GM12878 (cell line): ENCODE results near the gene SLC25A45. TPM values are rescaled to one million over a fixed set of nuclear protein-coding genes. Genes with fewer than 3 reads are reported as not detected.

Source experiments
- CHD4 ChIP-seq: fragments of 200-600 bp; sonication (generic); IDR thresholded peaks from 2 replicates; pipeline ENCODE4 v1.6.1; 2016; ENCODE audit warnings: mild to moderate bottlenecking
- FOS ChIP-seq: IDR thresholded peaks from 3 replicates; pipeline ENCODE4 v1.6.1; 2011; ENCODE audit warnings: borderline replicate concordance; ENCODE audit not compliant: insufficient read length; ENCODE audit errors: extremely low read depth
- HDGF ChIP-seq: fragments of 450-650 bp; IDR thresholded peaks from 2 replicates; pipeline ENCODE4 v1.6.1; 2016; ENCODE audit warnings: antibody characterized with exemption
- MYC ChIP-seq: IDR thresholded peaks from 2 replicates; pipeline ENCODE4 v1.6.1; 2011; ENCODE audit warnings: mild to moderate bottlenecking, low read length, moderate library complexity, inconsistent platforms; ENCODE audit not compliant: insufficient read depth, insufficient replicate concordance, insufficient read length, severe bottlenecking
- NFYB ChIP-seq: IDR thresholded peaks from 2 replicates; pipeline ENCODE4 v1.6.1; 2011; ENCODE audit warnings: low read depth, mild to moderate bottlenecking, low read length, improper control_type of control experiment, moderate library complexity; ENCODE audit not compliant: insufficient read depth
- NR2C1 ChIP-seq: fragments of 450-650 bp; IDR thresholded peaks from 2 replicates; pipeline ENCODE4 v1.6.1; 2017; ENCODE audit warnings: antibody characterized with exemption, mild to moderate bottlenecking, moderate library complexity
- NR2C2 ChIP-seq: IDR thresholded peaks from 2 replicates; pipeline ENCODE4 v1.6.1; 2011; ENCODE audit warnings: borderline replicate concordance, low read depth; ENCODE audit not compliant: control insufficient read depth, insufficient read length
- POU2F2 ChIP-seq: IDR thresholded peaks from 3 replicates; pipeline ENCODE4 v1.6.1; 2011; ENCODE audit warnings: low read depth, mild to moderate bottlenecking, low read length, borderline replicate concordance
- RB1 ChIP-seq: fragments of 450-650 bp; formaldehyde crosslinking; IDR thresholded peaks from 2 replicates; pipeline ENCODE4 v1.6.1; 2017; ENCODE audit warnings: mild to moderate bottlenecking, borderline replicate concordance
- SMAD1 ChIP-seq: fragments of 450-650 bp; IDR thresholded peaks from 2 replicates; pipeline ENCODE4 v1.6.1; 2018; ENCODE audit warnings: mild to moderate bottlenecking, low read depth; ENCODE audit not compliant: partially characterized antibody
- polyA plus RNA-seq, 11 experiments: library from polyadenylated mRNA; depleted of rRNA in 4 of 11; unstranded in 6 of 11; stranded (reverse) in 5 of 11; fragments of >200 nt; fragmentation: Nextera tagmentation in 4 of 11; fragmentation: Illumina TruSeq in 1 of 11; extraction: Ambion mirVana in 4 of 11; extraction: Trizol in 1 of 11; gene quantifications; 1 replicate in 1 of 11; 2 replicates in 10 of 11; pipeline versions ENCODE4 v1.2.1 to v1.2.3, GENCODE V29; 2011 to 2016; ENCODE audit warnings: inconsistent platforms in 2 of 11, missing spikeins in 2 of 11, low read depth in 1 of 11
- total RNA-seq, 4 experiments: library from RNA; depleted of rRNA in 3 of 4; stranded (reverse); fragments of >200 nt in 3 of 4; fragmentation: Illumina TruSeq in 1 of 4; extraction: Trizol in 1 of 4; gene quantifications; 2 replicates each; pipeline versions ENCODE4 v1.2.1 to v1.2.3, GENCODE V29; 2013 to 2021
- TF ChIP-seq, protein P1 (sequence below): IDR thresholded peaks from 2 replicates; pipeline ENCODE4 v1.6.1; 2012; ENCODE audit warnings: mild to moderate bottlenecking, low read depth, low read length
- TF ChIP-seq, protein P2 (sequence below): fragments of 450-650 bp; formaldehyde crosslinking; IDR thresholded peaks from 2 replicates; pipeline ENCODE4 v1.5.0; 2022; ENCODE audit warnings: mild to moderate bottlenecking, missing genetic modification characterization
- TF ChIP-seq, protein P3 (sequence below): IDR thresholded peaks from 2 replicates; pipeline ENCODE4 v1.6.1; 2012; ENCODE audit warnings: low read depth, low read length, improper control_type of control experiment
- TF ChIP-seq, protein P4 (sequence below): fragments of 450-650 bp; IDR thresholded peaks from 2 replicates; pipeline ENCODE4 v1.6.1; 2018; ENCODE audit warnings: mild to moderate bottlenecking, low read depth, moderate library complexity; ENCODE audit not compliant: partially characterized antibody
- TF ChIP-seq, protein P5 (sequence below): fragments of 450-650 bp; IDR thresholded peaks from 2 replicates; pipeline ENCODE4 v1.6.1; 2017; ENCODE audit warnings: borderline replicate concordance

The SLC25A45 gene
- total and polyA plus RNA-seq, 10 of the 15 experiments (the other 5 are each of a cell fraction or from before 2014, with no cell fraction given): 4.1 to 35.2 (median 20.3) TPM

DNA sequence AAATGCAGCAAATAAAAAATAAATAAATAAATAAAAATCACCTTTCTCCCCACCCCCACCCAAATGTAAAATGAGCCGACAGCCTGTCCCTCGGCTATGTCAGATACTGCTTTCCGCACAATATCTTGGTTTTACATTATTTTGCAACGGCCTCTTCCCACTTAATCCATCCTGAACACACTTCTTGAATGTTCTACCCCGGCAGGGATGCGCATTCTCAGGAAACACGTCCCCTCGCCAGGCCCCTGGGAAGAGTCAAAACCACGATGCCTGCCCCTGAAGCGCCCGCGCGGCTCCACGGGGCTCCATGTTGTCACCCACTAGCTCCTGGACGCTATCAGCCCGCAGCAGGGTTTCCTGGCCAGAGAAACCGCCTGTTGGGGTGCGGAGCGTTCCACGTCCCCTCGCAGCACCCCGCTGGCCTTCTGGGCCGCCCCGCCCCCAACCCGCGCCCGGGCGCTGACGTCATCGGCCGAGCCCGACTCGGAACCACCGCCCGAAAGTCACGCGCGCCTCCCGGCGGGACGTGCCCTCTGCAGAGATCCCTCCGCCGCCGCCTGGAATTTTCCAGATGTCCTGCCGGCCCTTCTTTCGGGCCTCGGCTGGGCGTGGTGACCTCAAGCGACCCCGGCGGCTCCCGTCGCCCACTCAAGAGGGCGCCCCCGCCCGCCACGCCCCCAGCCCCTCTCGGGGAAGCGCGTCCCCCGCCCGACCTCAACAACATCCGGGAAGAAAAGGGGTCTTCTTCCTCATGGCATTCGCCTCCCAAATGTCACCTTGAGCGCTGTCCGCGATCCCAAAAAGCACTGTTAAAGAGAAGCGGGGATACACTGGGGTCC, 39.6 kb upstream of the SLC25A45 start (continued):
- TF ChIP-seq, protein P1, sequence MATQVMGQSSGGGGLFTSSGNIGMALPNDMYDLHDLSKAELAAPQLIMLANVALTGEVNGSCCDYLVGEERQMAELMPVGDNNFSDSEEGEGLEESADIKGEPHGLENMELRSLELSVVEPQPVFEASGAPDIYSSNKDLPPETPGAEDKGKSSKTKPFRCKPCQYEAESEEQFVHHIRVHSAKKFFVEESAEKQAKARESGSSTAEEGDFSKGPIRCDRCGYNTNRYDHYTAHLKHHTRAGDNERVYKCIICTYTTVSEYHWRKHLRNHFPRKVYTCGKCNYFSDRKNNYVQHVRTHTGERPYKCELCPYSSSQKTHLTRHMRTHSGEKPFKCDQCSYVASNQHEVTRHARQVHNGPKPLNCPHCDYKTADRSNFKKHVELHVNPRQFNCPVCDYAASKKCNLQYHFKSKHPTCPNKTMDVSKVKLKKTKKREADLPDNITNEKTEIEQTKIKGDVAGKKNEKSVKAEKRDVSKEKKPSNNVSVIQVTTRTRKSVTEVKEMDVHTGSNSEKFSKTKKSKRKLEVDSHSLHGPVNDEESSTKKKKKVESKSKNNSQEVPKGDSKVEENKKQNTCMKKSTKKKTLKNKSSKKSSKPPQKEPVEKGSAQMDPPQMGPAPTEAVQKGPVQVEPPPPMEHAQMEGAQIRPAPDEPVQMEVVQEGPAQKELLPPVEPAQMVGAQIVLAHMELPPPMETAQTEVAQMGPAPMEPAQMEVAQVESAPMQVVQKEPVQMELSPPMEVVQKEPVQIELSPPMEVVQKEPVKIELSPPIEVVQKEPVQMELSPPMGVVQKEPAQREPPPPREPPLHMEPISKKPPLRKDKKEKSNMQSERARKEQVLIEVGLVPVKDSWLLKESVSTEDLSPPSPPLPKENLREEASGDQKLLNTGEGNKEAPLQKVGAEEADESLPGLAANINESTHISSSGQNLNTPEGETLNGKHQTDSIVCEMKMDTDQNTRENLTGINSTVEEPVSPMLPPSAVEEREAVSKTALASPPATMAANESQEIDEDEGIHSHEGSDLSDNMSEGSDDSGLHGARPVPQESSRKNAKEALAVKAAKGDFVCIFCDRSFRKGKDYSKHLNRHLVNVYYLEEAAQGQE: no peak
- TF ChIP-seq RB1: peak; percentile 57; the same call in 1 of the 2 replicates
- TF ChIP-seq CHD4: no peak
- TF ChIP-seq NFYB: no peak
- no peak for TF ChIP-seq NR2C2
- no peak for TF ChIP-seq HDGF
- peak; percentile 46 for TF ChIP-seq SMAD1
- TF ChIP-seq POU2F2: no peak
- no peak for TF ChIP-seq MYC
- TF ChIP-seq, protein P2, sequence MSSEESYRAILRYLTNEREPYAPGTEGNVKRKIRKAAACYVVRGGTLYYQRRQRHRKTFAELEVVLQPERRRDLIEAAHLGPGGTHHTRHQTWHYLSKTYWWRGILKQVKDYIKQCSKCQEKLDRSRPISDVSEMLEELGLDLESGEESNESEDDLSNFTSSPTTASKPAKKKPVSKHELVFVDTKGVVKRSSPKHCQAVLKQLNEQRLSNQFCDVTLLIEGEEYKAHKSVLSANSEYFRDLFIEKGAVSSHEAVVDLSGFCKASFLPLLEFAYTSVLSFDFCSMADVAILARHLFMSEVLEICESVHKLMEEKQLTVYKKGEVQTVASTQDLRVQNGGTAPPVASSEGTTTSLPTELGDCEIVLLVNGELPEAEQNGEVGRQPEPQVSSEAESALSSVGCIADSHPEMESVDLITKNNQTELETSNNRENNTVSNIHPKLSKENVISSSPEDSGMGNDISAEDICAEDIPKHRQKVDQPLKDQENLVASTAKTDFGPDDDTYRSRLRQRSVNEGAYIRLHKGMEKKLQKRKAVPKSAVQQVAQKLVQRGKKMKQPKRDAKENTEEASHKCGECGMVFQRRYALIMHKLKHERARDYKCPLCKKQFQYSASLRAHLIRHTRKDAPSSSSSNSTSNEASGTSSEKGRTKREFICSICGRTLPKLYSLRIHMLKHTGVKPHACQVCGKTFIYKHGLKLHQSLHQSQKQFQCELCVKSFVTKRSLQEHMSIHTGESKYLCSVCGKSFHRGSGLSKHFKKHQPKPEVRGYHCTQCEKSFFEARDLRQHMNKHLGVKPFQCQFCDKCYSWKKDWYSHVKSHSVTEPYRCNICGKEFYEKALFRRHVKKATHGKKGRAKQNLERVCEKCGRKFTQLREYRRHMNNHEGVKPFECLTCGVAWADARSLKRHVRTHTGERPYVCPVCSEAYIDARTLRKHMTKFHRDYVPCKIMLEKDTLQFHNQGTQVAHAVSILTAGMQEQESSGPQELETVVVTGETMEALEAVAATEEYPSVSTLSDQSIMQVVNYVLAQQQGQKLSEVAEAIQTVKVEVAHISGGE (CRISPR knock-in tag): 0 out of 2 replicates have a peak, but pooled peaks have one; percentile 31
- no peak for TF ChIP-seq FOS
- TF ChIP-seq NR2C1: no peak
- TF ChIP-seq, protein P3, sequence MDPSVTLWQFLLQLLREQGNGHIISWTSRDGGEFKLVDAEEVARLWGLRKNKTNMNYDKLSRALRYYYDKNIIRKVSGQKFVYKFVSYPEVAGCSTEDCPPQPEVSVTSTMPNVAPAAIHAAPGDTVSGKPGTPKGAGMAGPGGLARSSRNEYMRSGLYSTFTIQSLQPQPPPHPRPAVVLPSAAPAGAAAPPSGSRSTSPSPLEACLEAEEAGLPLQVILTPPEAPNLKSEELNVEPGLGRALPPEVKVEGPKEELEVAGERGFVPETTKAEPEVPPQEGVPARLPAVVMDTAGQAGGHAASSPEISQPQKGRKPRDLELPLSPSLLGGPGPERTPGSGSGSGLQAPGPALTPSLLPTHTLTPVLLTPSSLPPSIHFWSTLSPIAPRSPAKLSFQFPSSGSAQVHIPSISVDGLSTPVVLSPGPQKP: no peak
- TF ChIP-seq, protein P4, sequence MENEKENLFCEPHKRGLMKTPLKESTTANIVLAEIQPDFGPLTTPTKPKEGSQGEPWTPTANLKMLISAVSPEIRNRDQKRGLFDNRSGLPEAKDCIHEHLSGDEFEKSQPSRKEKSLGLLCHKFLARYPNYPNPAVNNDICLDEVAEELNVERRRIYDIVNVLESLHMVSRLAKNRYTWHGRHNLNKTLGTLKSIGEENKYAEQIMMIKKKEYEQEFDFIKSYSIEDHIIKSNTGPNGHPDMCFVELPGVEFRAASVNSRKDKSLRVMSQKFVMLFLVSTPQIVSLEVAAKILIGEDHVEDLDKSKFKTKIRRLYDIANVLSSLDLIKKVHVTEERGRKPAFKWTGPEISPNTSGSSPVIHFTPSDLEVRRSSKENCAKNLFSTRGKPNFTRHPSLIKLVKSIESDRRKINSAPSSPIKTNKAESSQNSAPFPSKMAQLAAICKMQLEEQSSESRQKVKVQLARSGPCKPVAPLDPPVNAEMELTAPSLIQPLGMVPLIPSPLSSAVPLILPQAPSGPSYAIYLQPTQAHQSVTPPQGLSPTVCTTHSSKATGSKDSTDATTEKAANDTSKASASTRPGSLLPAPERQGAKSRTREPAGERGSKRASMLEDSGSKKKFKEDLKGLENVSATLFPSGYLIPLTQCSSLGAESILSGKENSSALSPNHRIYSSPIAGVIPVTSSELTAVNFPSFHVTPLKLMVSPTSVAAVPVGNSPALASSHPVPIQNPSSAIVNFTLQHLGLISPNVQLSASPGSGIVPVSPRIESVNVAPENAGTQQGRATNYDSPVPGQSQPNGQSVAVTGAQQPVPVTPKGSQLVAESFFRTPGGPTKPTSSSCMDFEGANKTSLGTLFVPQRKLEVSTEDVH: peak; percentile 26
- TF ChIP-seq, protein P5, sequence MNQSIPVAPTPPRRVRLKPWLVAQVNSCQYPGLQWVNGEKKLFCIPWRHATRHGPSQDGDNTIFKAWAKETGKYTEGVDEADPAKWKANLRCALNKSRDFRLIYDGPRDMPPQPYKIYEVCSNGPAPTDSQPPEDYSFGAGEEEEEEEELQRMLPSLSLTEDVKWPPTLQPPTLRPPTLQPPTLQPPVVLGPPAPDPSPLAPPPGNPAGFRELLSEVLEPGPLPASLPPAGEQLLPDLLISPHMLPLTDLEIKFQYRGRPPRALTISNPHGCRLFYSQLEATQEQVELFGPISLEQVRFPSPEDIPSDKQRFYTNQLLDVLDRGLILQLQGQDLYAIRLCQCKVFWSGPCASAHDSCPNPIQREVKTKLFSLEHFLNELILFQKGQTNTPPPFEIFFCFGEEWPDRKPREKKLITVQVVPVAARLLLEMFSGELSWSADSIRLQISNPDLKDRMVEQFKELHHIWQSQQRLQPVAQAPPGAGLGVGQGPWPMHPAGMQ: peak; percentile 47
